Tibial nerve (tissue), 4 donors: ENCODE measurements around the gene SBK1. TPM values are rescaled to one million over a fixed set of nuclear protein-coding genes. Genes with fewer than 3 reads are reported as not detected.
A peak's percentile ranks its signal among the peaks of the same experiment; 100 is the strongest.
"Not testable (repeated sequence)": the region's sequence is repeated elsewhere in the genome, so short reads cannot be mapped to it uniquely, and the experiment has no call there.

Experiments
- DNase-seq, 2 donors: peaks; one replicate each; pipeline ENCODE4 v3.0.0-alpha.2; 2019; ENCODE audit warnings: low spot score in 2 of 2
- H3K27ac ChIP-seq, 4 donors: fragments of 200-600 bp; sonication (generic) in 3 of 4; one replicate each; pipeline ENCODE4 v1.5.1; 2017 to 2019; ENCODE audit warnings: mild to moderate bottlenecking in 1 of 4
- H3K27me3 ChIP-seq, 2 donors: fragments of 200-600 bp; sonication (generic) in 1 of 2; one replicate each; pipeline versions ENCODE4 v1.5.1 to v1.6.0; 2017 to 2019
- H3K36me3 ChIP-seq, 3 donors: fragments of 200-600 bp; sonication (generic); one replicate each; pipeline ENCODE4 v1.5.1; 2018 to 2019
- H3K4me1 ChIP-seq, 4 donors: fragments of 200-600 bp; sonication (generic) in 3 of 4; one replicate each; pipeline ENCODE4 v1.5.1; 2017 to 2019
- H3K4me3 ChIP-seq, 4 donors: fragments of 200-600 bp; sonication (generic) in 3 of 4; one replicate each; pipeline ENCODE4 v1.5.1; 2017 to 2019; ENCODE audit warnings: mild to moderate bottlenecking in 1 of 4, moderate library complexity in 1 of 4
- H3K9me3 ChIP-seq, 4 donors: fragments of 200-600 bp; sonication (generic) in 3 of 4; one replicate each; pipeline ENCODE4 v1.5.1; 2017 to 2019
- POLR2A ChIP-seq, 2 donors: fragments of 450-650 bp; IDR thresholded peaks; one replicate each; pipeline ENCODE4 v1.6.1; 2017; ENCODE audit warnings: antibody characterized with exemption in 2 of 2, mild to moderate bottlenecking in 2 of 2, moderate library complexity in 2 of 2
- WGBS, 2 donors: methylation state at CpG; one replicate each; pipeline ENCODE4 v1.1.5; 2018; 5-methylcytosine and 5-hydroxymethylcytosine counted together
- total RNA-seq, 4 donors: library from RNA; depleted of rRNA; stranded (reverse); fragments of >200 nt; gene quantifications; one replicate each; pipeline ENCODE4 v1.1.0, GENCODE V29; 2016
- TF ChIP-seq, protein P1 (sequence below), 5 experiments: fragments of 200-600 bp in 3 of 5; fragments of 450-650 bp in 2 of 5; sonication (generic) in 3 of 5; IDR thresholded peaks; one replicate each; pipeline ENCODE4 v1.5.1; 2016 to 2019; ENCODE audit warnings: antibody characterized with exemption in 5 of 5, mild to moderate bottlenecking in 3 of 5, moderate library complexity in 2 of 5

SBK1 gene
- total RNA-seq, 4 donors from 2014 or later, result 0.22 to 0.30 TPM; not detected in 2

DNA sequence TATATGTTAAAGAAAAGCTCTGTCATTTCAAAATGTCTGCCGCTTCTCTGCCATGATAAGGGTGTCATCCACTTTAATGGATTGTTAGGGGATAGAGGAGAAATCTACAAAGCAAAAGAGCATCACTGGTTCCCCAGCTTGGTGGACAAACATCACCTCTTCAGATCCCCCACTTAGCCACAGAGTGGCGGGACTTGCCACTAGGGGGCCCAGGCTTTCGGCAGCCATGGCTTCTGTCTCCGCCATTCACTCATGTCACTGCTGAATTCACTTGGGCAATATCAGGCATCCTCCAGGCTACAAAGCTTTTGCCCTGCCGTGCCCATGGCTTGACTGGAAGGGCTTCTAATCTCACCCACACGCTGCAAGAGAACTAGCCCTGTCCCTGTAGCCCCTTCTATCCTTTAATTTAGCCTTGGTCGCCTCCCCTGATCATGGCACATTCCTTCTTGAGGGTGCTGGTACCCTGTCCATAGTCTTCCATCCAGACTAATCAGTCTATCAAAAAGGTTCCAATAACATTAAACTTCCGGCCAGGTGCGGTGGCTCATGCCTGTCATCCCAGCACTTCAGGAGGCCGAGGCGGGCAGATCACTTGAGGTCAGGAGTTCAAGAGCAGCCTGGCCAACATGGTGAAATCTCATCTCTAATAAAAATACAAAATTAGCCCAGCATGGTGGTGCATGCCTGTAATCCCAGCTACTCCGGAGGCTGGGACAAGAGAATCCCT, 34.7 kb downstream of the SBK1 start:
- DNase-seq, result peak in 1 of 2 donors; percentile 24
- H3K4me1 ChIP-seq, result no peaks in the 10 kb centered on the region
- H3K9me3 ChIP-seq, result no peaks in the 10 kb centered on the region
- no peak overlapping the region for H3K4me3 ChIP-seq
- no peaks in the 10 kb centered on the region for H3K27me3 ChIP-seq
- H3K36me3 ChIP-seq, result no peaks in the 10 kb centered on the region
- no peak for TF ChIP-seq POLR2A (IDR thresholded peaks at IDR 0.05)
- TF ChIP-seq, protein P1, sequence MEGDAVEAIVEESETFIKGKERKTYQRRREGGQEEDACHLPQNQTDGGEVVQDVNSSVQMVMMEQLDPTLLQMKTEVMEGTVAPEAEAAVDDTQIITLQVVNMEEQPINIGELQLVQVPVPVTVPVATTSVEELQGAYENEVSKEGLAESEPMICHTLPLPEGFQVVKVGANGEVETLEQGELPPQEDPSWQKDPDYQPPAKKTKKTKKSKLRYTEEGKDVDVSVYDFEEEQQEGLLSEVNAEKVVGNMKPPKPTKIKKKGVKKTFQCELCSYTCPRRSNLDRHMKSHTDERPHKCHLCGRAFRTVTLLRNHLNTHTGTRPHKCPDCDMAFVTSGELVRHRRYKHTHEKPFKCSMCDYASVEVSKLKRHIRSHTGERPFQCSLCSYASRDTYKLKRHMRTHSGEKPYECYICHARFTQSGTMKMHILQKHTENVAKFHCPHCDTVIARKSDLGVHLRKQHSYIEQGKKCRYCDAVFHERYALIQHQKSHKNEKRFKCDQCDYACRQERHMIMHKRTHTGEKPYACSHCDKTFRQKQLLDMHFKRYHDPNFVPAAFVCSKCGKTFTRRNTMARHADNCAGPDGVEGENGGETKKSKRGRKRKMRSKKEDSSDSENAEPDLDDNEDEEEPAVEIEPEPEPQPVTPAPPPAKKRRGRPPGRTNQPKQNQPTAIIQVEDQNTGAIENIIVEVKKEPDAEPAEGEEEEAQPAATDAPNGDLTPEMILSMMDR (IDR thresholded peaks at IDR 0.05), result peak; percentile 32 to 72 (median 49)
- 53 to 57% methylated on average over 12 of the region's 12 CpGs for WGBS, 2 donors
- H3K27ac ChIP-seq, result no peak overlapping the region

DNA sequence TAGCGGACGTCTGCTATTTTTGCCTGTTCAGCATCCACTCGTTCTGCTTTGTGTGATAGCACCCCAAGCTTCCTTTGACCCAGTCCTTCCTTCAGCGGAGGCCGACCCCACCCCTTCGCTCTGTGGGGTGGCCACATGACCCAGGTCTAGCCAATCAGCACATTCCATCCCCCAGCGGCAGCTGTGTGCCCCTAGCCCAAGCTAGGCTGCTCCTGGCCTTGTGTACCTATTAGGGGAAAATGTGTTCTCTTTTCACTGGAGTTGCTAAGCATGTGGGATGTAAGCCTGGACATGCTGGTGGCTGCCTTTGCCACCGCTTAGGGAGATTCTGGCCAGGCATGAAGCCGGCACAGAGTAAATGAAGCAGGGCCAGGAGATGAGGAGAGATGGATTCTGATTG, 37.9 kb downstream of the SBK1 start:
- not testable (repeated sequence) for H3K36me3 ChIP-seq, H3K9me3 ChIP-seq, H3K27ac ChIP-seq, H3K4me1 ChIP-seq, H3K4me3 ChIP-seq, H3K27me3 ChIP-seq, DNase-seq
- WGBS, 2 donors, result 25 to 35% methylated on average over 8 to 9 of the region's 9 CpGs

DNA sequence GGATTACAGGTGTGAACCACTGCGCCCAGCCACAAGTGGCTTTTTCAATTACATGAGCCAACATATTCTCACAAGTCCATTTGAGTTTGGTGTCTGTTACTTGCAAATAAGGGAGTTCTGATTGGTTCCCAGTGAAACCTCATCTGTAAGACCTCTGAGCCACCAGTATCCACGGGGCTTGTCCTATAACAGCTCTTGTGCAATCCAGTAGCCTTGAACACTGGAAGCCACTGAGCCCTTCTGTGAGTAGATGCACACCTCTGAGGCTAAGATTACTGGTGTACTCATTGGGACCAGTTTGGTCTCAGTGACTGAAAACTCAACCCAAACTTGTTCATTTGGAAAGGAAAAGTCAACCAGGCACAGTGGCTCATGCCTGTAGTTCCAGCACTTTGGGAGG, 38.7 kb downstream of the SBK1 start:
- DNase-seq, H3K4me1 ChIP-seq, H3K9me3 ChIP-seq, H3K4me3 ChIP-seq, H3K27ac ChIP-seq, H3K36me3 ChIP-seq, H3K27me3 ChIP-seq: not testable (repeated sequence)
- 64 to 100% methylated on average over 1 to 2 of the region's 2 CpGs for WGBS, 2 donors

DNA sequence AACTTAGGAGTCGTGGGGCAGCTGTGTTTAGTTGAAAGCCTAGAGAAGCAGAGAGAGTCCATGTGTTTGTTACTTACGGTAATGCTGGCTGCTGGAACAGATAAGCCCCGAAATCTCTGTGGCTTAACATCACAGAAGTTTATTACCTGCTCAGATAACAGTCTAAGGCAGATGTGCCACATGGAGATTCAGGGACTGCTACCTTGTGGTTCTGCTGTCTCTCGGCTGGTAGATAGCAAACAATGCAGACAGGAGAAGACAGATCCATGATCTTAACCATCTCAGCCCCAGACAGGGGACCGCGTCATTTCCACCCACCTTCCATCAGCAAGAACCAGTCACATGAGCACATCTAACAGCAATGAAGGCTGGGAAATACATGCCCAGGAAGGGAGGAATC, 40.3 kb downstream of the SBK1 start:
- DNase-seq, H3K4me3 ChIP-seq, H3K9me3 ChIP-seq, H3K27ac ChIP-seq, H3K4me1 ChIP-seq, H3K27me3 ChIP-seq, H3K36me3 ChIP-seq: not testable (repeated sequence)
- WGBS, 2 donors, result 49 to 50% methylated on average over 6 of the region's 6 CpGs

DNA sequence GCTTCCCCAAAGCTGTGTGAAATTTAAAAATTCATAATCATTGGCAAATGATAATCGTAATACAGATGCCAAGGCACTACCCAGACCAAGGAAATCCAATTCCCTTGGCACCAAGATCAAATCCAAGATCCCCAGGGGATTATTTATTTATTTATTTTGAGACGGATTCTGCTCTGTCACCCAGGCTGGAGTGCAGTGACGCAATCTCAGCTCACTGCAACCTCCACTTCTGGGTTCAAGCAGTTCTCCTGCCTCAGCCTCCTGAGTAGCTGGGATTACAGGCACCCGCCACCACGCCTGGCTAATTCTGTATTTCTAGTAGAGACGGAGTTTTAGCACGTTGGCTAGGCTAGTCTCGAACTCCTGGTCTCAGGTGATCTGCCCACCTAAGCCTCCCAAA, 43.4 kb downstream of the SBK1 start:
- 77% methylated on average over 8 of the region's 8 CpGs for WGBS, 2 donors
- H3K27me3 ChIP-seq, H3K27ac ChIP-seq, H3K4me3 ChIP-seq, H3K9me3 ChIP-seq, DNase-seq, H3K4me1 ChIP-seq, H3K36me3 ChIP-seq: not testable (repeated sequence)

DNA sequence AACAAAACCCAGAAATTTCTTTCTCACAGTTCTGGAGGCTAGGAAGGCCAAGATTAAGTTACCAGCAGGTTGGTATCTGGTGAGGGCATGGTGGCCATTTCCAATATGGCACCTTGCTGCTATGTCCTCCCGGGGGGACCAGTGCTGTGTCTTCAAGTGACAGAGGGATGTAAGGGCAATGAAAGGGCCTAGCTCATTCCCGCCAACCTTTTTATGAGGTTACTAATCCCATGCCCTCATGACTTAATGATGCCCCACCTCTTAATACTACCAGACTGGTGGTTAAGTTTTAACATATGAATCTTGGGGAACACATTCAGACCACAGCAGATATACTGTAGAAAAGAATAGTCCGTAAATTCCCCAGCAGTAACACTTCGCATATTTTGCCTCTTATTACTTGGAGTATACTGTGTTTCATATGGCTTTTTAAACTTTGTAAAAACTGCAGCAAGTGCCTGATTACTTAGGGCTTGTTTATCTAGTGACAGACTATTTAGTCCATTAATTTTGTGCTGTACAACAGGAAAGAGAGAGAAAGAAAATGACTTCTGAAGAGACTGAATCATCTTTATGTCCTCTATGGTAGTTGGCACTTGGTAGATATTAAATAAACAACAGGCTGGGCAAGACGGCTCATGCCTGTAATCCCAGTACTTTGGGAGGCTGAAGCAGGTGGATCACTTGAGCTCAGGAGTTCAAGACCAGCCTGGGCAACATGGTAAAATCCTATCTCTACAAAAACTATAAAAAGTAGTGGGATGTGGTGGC, 44.8 kb downstream of the SBK1 start:
- not testable (repeated sequence) for H3K4me3 ChIP-seq, H3K4me1 ChIP-seq, H3K27me3 ChIP-seq, DNase-seq, H3K27ac ChIP-seq, H3K36me3 ChIP-seq, H3K9me3 ChIP-seq
- WGBS, 2 donors, result 73 to 82% methylated on average over 4 to 5 of the region's 5 CpGs

DNA sequence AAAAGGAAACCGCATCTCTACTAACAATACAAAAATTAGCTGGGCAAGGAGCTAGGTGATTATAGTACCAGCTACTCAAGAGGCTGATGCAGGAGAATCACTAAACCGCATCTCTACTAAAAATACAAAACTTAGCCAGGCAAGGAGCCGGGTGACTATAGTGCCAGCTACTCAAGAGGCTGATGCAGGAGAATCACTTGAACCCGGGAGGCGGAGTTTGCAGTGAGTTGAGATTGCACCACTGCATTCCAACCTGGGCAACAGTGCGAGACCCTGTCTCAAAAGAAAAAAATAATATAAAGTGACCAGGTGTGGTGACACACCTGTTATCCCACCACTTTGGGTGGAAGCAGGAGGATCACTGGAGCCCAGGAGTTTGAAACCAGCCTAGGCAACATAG, 45.9 kb downstream of the SBK1 start:
- H3K36me3 ChIP-seq, H3K4me3 ChIP-seq, H3K9me3 ChIP-seq, H3K27me3 ChIP-seq, DNase-seq, H3K4me1 ChIP-seq, H3K27ac ChIP-seq: not testable (repeated sequence)
- WGBS, 2 donors, result 90 to 91% methylated on average over 5 to 6 of the region's 6 CpGs

DNA sequence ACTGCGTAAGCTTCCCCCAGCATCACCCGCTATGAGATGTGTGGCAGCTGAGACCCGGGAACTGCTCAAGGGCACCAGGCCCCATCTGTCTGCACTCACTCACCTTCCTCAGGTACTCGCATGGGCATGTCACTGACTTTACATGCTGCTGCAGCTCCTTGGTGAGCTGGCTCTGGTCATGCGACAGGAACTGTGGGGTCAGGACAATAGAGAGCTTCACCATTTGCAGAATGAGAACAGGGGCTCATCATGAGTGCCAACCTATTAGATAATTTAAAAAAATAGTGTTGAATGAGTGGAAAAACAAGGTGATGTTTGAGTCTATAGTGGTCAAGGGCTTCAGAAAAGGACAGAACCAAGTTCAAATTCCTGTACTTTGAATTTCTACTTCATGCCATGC, 70.3 kb downstream of the SBK1 start:
- not testable (repeated sequence) for H3K27me3 ChIP-seq, H3K4me1 ChIP-seq, H3K27ac ChIP-seq, H3K4me3 ChIP-seq, DNase-seq, H3K36me3 ChIP-seq, H3K9me3 ChIP-seq
- WGBS, 2 donors, result 100% methylated on average over 1 of the region's 5 CpGs

DNA sequence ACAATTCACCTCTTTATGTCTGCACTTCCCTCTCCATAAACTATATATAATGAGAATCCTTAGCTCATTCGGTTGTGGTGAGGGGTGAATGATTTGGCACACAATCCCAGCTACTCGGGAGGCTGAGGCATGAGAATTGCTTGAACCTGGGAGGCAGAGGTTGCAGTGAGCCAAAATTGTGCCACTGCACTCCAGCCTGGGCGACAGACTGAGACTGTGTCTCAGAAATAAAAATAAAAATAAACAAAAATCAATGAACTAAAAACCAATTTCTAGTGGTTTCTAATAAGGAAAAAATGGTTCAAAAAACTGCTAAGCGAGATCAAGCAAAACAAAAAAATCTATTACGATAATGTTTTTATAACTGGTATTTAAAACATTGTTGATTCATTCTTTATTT, 71.1 kb downstream of the SBK1 start, which contains the start of gene NPIPB6:
NPIPB6 (minus strand) TSS at position 101 of the 400 bp plus-strand sequence. CDS start 686 bp downstream, outside the sequence.
- no CpG with 5 or more reads among the region's 5 CpGs for WGBS, 2 donors
- not testable (repeated sequence) for H3K36me3 ChIP-seq, H3K27ac ChIP-seq

More for the DNA sequence above, 71.1 kb downstream of the SBK1 start, which contains the start of gene NPIPB6:
- DNase-seq, H3K4me3 ChIP-seq, H3K4me1 ChIP-seq, H3K9me3 ChIP-seq, H3K27me3 ChIP-seq: not testable (repeated sequence)
